GM12878 (cell line): ENCODE data around the gene RNF166. TPM values are rescaled to one million over a fixed set of nuclear protein-coding genes. Genes with fewer than 3 reads are reported as not detected.

Experiments used
- ATAC-seq: fragments of 200-7000 bp; cut with Tn5 transposase; 3 replicates; pipeline ENCODE4 v1.9.1; 2020; ENCODE audit warnings: mild to moderate bottlenecking, moderate library complexity
- BruUV-seq: library from RNA; stranded (reverse); fragments of 400-500 nt; replicated peaks from 2 replicates; lab custom pipeline; 2021; lab: Mats Ljungman, UMichigan
- CTCF ChIA-PET: fragments of 300-600 bp; sonication (Branson Sonifier 250); formaldehyde crosslinking; extraction: SDS; loops from one replicate; lab custom pipeline; 2021; ENCODE audit warnings: inconsistent platforms; lab: Yijun Ruan, JAX
- POLR2A ChIA-PET: fragments of 350-600 bp; formaldehyde crosslinking; extraction: SDS; loops from one replicate; lab custom pipeline; 2021; ENCODE audit warnings: inconsistent platforms; lab: Charles Lee
- RAD21 ChIA-PET: fragments of 300-600 bp; sonication (Branson Sonifier 250); formaldehyde crosslinking; loops from one replicate; lab custom pipeline; 2023; ENCODE audit warnings: antibody characterized with exemption; ENCODE audit not compliant: unreplicated experiment; lab: Charles Lee
- SMC1A ChIA-PET: fragments of 300-600 bp; sonication (Branson Sonifier 250); formaldehyde crosslinking; loops from one replicate; lab custom pipeline; 2023; ENCODE audit not compliant: unreplicated experiment, uncharacterized antibody; lab: Charles Lee
- DNase-seq: peaks from one replicate; pipeline ENCODE4 v3.0.0-alpha.2; 2011; ENCODE audit warnings: low read depth, low spot score
- FAIRE-seq: peaks from 3 replicates; lab custom pipeline; 2011; peaks lifted over from hg19 to GRCh38; lab: Jason Lieb, UNC
- H2AFZ ChIP-seq: 2 replicates; pipeline ENCODE4 v1.6.0; 2011; ENCODE audit warnings: low read depth, low read length, control low read depth; ENCODE audit not compliant: control insufficient read depth
- H3K27ac ChIP-seq: 2 replicates; pipeline ENCODE4 v1.5.1; 2011; ENCODE audit warnings: control low read depth; ENCODE audit not compliant: control insufficient read depth, insufficient read depth
- H3K27me3 ChIP-seq, 2 experiments: replicated peaks in 1 of 2; 2 replicates each; pipeline versions ENCODE4 v1.6.0 to v1.6.1; 2011; ENCODE audit warnings: low read length in 1 of 2; ENCODE audit not compliant: control insufficient read depth in 2 of 2, insufficient read depth in 2 of 2
- H3K36me3 ChIP-seq, 2 experiments: 2 replicates each; pipeline ENCODE4 v1.5.1; 2011; ENCODE audit warnings: low read length in 1 of 2; ENCODE audit not compliant: control insufficient read depth in 2 of 2, insufficient read depth in 2 of 2
- H3K4me1 ChIP-seq: 2 replicates; pipeline ENCODE4 v1.6.1; 2011; ENCODE audit warnings: mild to moderate bottlenecking, low read length, moderate library complexity, mixed read lengths; ENCODE audit not compliant: control insufficient read depth, insufficient read depth
- H3K4me2 ChIP-seq: 2 replicates; pipeline ENCODE4 v1.6.0; 2011; ENCODE audit warnings: control low read depth; ENCODE audit not compliant: control insufficient read depth, insufficient read depth
- H3K4me3 ChIP-seq: fragments of 200-600 bp; sonication (generic); 2 replicates; pipeline ENCODE4 v1.5.1; 2016
- H3K79me2 ChIP-seq: 2 replicates; pipeline ENCODE4 v1.6.0; 2011; ENCODE audit warnings: low read length; ENCODE audit not compliant: control insufficient read depth, insufficient read depth
- H3K9ac ChIP-seq: 2 replicates; pipeline ENCODE4 v1.8.0; 2011; ENCODE audit warnings: low read length, control low read depth, mixed read lengths; ENCODE audit not compliant: control insufficient read depth, insufficient read depth
- H3K9me3 ChIP-seq: replicated peaks from 3 replicates; pipeline ENCODE4 v1.5.1; 2011; ENCODE audit warnings: mild to moderate bottlenecking, low read length; ENCODE audit not compliant: control insufficient read depth, insufficient read depth
- H4K20me1 ChIP-seq: 2 replicates; pipeline ENCODE4 v1.6.0; 2011; ENCODE audit not compliant: control insufficient read depth, insufficient read depth
- DPF2 ChIP-seq: fragments of 450-650 bp; IDR thresholded peaks from 2 replicates; pipeline ENCODE4 v1.6.1; 2017; ENCODE audit warnings: mild to moderate bottlenecking
- IRF3 ChIP-seq: fragments of 450-650 bp; IDR thresholded peaks from 2 replicates; pipeline ENCODE4 v1.6.1; 2014; ENCODE audit warnings: mild to moderate bottlenecking
- IRF5 ChIP-seq: fragments of 450-650 bp; IDR thresholded peaks from 2 replicates; pipeline ENCODE4 v1.6.1; 2017; ENCODE audit warnings: borderline replicate concordance
- JUND ChIP-seq: IDR thresholded peaks from 2 replicates; pipeline ENCODE4 v1.6.1; 2012; ENCODE audit warnings: low read depth, mild to moderate bottlenecking, low read length, improper control_type of control experiment, moderate library complexity
- SMAD5 ChIP-seq: IDR thresholded peaks from 2 replicates; pipeline ENCODE4 v1.6.1; 2016; ENCODE audit warnings: antibody characterized with exemption, low read depth
- SUZ12 ChIP-seq: fragments of 200-600 bp; sonication (generic); IDR thresholded peaks from one replicate; pipeline ENCODE4 v1.6.1; 2018; ENCODE audit warnings: antibody characterized with exemption, mild to moderate bottlenecking; ENCODE audit not compliant: unreplicated experiment
- ZNF622 ChIP-seq: fragments of 450-650 bp; IDR thresholded peaks from 2 replicates; pipeline ENCODE4 v1.6.1; 2017; ENCODE audit warnings: mild to moderate bottlenecking, inconsistent platforms
- WGBS: methylation state at CpG from one replicate; pipeline ENCODE4 v1.1.6; 2016; ENCODE audit warnings: low lambda C conversion rate; ENCODE audit not compliant: insufficient replicate concordance, insufficient coverage; ENCODE audit errors: missing lambda C conversion rate; 5-methylcytosine and 5-hydroxymethylcytosine counted together
- in situ Hi-C: fragments of 300-500 bp; cut with MboI; formaldehyde crosslinking; loops from 9 replicates; pipeline ENCODE4 v1.14.3; 2018; ENCODE audit warnings: mixed read lengths
- intact Hi-C: fragments of 100-400 bp; cut with micrococcal nuclease; formaldehyde crosslinking; loops from one replicate; pipeline ENCODE4 v1.14.2; 2022; ENCODE audit not compliant: unreplicated experiment
- polyA plus RNA-seq, 11 experiments: library from polyadenylated mRNA; depleted of rRNA in 4 of 11; unstranded in 6 of 11; stranded (reverse) in 5 of 11; fragments of >200 nt; fragmentation: Nextera tagmentation in 4 of 11; fragmentation: Illumina TruSeq in 1 of 11; extraction: Ambion mirVana in 4 of 11; extraction: Trizol in 1 of 11; gene quantifications; 1 replicate in 1 of 11; 2 replicates in 10 of 11; pipeline versions ENCODE4 v1.2.1 to v1.2.3, GENCODE V29; 2011 to 2016; ENCODE audit warnings: inconsistent platforms in 2 of 11, missing spikeins in 2 of 11, low read depth in 1 of 11
- total RNA-seq, 4 experiments: library from RNA; depleted of rRNA in 3 of 4; stranded (reverse); fragments of >200 nt in 3 of 4; fragmentation: Illumina TruSeq in 1 of 4; extraction: Trizol in 1 of 4; gene quantifications; 2 replicates each; pipeline versions ENCODE4 v1.2.1 to v1.2.3, GENCODE V29; 2013 to 2021

RNF166 gene
- total and polyA plus RNA-seq, 10 of the 15 experiments (the other 5 are each of a cell fraction or from before 2014, with no cell fraction given) = 0.48 to 32.8 (median 12.1) TPM

- peaks cover 11% of the 10 kb centered on the region for H3K4me1 ChIP-seq
- CTCF ChIA-PET = interaction anchor here (0.5 to 2.0 kb wide), 6 partner anchors 8 to 471 kb away, joined by 3 to 8 read pairs (median 4); no protein-coding TSS in a partner anchor
- TF ChIP-seq IRF5 = no peak
- no peak for TF ChIP-seq SMAD5
- no peak for TF ChIP-seq IRF3
- no peak for TF ChIP-seq ZNF622
- TF ChIP-seq JUND = no peak
- TF ChIP-seq SUZ12 = no peak
- TF ChIP-seq DPF2 = no peak
- intact Hi-C loops (loop anchor here (2.0 to 10.0 kb wide), 2 partner anchors 40 to 470 kb away; partner anchors contain the start of genes PIEZO1 and ZNF778), in situ Hi-C loops (loop anchor here (5.0 kb wide), 2 partner anchors 422 to 467 kb away; no protein-coding TSS in a partner anchor)
- DNase-seq (no peak), ATAC-seq (no peak), FAIRE-seq (no peak)
- H3K27ac ChIP-seq = peak overlapping the region; percentile 52; the same call in 1 of the 2 replicates
- H2AFZ ChIP-seq = no peak overlapping the region
- 76% methylated on average over 33 of the region's 39 CpGs for WGBS
- H3K36me3 ChIP-seq = peaks cover 0 to 26% of the 10 kb centered on the region in 2 experiments; a peak in 3 of 4 replicates
- 0 out of 2 replicates have a peak overlapping the region, but pooled peaks have one; percentile 42 for H3K4me2 ChIP-seq
- H3K27me3 ChIP-seq = no peaks in the 10 kb centered on the region
- no TSS peak for BruUV-seq
- no peaks in the 10 kb centered on the region; the same call in none of the 2 replicates for H3K79me2 ChIP-seq
- SMC1A ChIA-PET = interaction anchor here (1.0 kb wide), 1 partner anchor 36 kb away, joined by 5 read pairs; no protein-coding TSS in a partner anchor
- H3K9me3 ChIP-seq = no peaks in the 10 kb centered on the region
- POLR2A ChIA-PET = interaction anchor here (0.5 to 0.9 kb wide), 3 partner anchors 36 to 753 kb away, joined by 3 to 6 read pairs (median 3); no protein-coding TSS in a partner anchor
- RAD21 ChIA-PET = interaction anchor here (0.6 to 2.4 kb wide), 4 partner anchors 8 to 81 kb away, joined by 3 to 11 read pairs (median 4); no protein-coding TSS in a partner anchor
- no peaks in the 10 kb centered on the region for H4K20me1 ChIP-seq
- no peak overlapping the region for H3K9ac ChIP-seq
- 0 out of 2 replicates have a peak overlapping the region, but pooled peaks have one; percentile 11 for H3K4me3 ChIP-seq
Observed at GRCh38 chr16:88744577-88745521, 38.6 kb upstream of the RNF166 start.
